ENCODE results near the gene UCHL3. TPM values are rescaled to one million over a fixed set of nuclear protein-coding genes. Genes with fewer than 3 reads are reported as not detected.

Gene UCHL3
- total and polyA plus RNA-seq, 2 of the 8 experiments (the other 6 are each of a cell fraction or from before 2014, with no cell fraction given): 33.0 to 61.1 TPM

GRCh38 chr13:75544681-75545330, 4.8 kb upstream of the UCHL3 start:
- Histone ChIP-seq H3K23me2 (ENCODE audit: low read depth, low read length) (no peaks in the 10 kb centered on the region; the same call in 1 of the 2 replicates), H3K4me2 (ENCODE audit: insufficient read depth in 1 of 2, low read depth in 2 of 2, low read length in 2 of 2) (no peak overlapping the region), H3K23ac (ENCODE audit: insufficient read length) (no peak overlapping the region), H3K27me3 (replicated peaks in 1 of 4; ENCODE audit: control insufficient read depth in 3 of 4, extremely low read depth in 1 of 4, insufficient read depth in 3 of 4, low read length in 3 of 4) (no peaks in the 10 kb centered on the region), H3K9me3 (ENCODE audit: insufficient read depth in 2 of 2, low read depth in 1 of 2, low read length in 1 of 2) (no peaks in the 10 kb centered on the region), H3K4me1 (replicated peaks in 1 of 4; ENCODE audit: control insufficient read depth in 3 of 4, insufficient read depth in 4 of 4, low read length in 3 of 4) (peaks cover 0 to 4% (median 2%) of the 10 kb centered on the region in 4 experiments; a peak in 2 of 7 replicates), H4K91ac (replicated peaks; ENCODE audit: insufficient read length, low read length) (no peak overlapping the region), H3K18ac (ENCODE audit: extremely low read depth, low read length) (no peak overlapping the region), H3K14ac (ENCODE audit: insufficient read length) (no peak overlapping the region), H3K56ac (replicated peaks; ENCODE audit: insufficient read length, low read depth, low read length) (no peak overlapping the region), H3K36me3 (ENCODE audit: control insufficient read depth in 2 of 4, insufficient read depth in 4 of 4, low read length in 3 of 4) (no peaks in the 10 kb centered on the region), H3K4ac (replicated peaks; ENCODE audit: insufficient read length, low read depth, low read length) (no peak overlapping the region), H2BK5ac (ENCODE audit: low read depth, low read length) (no peak overlapping the region), H3K79me1 (ENCODE audit: low read depth, low read length) (no peaks in the 10 kb centered on the region), H2BK12ac (ENCODE audit: low read depth, low read length) (no peak overlapping the region), H3K79me2 (ENCODE audit: control insufficient read depth in 1 of 2, insufficient read depth in 2 of 2, low read length in 2 of 2) (no peaks in the 10 kb centered on the region), H2AFZ (ENCODE audit: low read length) (no peak overlapping the region), H4K8ac (ENCODE audit: extremely low read depth, insufficient read depth, low read length) (no peak overlapping the region), H3K27ac (ENCODE audit: low read depth, low read length) (no peak overlapping the region), H2BK15ac (ENCODE audit: low read length) (no peak overlapping the region), H3K4me3 (ENCODE audit: extremely low read depth in 1 of 4, insufficient read depth in 2 of 4, low read depth in 3 of 4, low read length in 4 of 4) (no peak overlapping the region), H2BK20ac (ENCODE audit: low read length) (no peak overlapping the region), H2AK5ac (ENCODE audit: low read depth, low read length) (no peak overlapping the region), H4K20me1 (replicated peaks in 1 of 2; ENCODE audit: control insufficient read depth in 1 of 2, insufficient read depth in 2 of 2, low read length in 2 of 2) (no peaks in the 10 kb centered on the region), H3K9ac (replicated peaks in 1 of 4; ENCODE audit: extremely low read depth in 1 of 4, low read depth in 3 of 4, low read length in 3 of 4) (no peak overlapping the region), H4K5ac (ENCODE audit: insufficient read length, low read depth, low read length) (no peak overlapping the region), H2BK120ac (replicated peaks; ENCODE audit: low read depth, low read length) (no peak overlapping the region)
- FAIRE-seq (no peak), DNase-seq (ENCODE audit: low read depth in 1 of 2, low spot score in 2 of 2) (no peak)
- POLR2A ChIA-PET (ENCODE audit: partially characterized antibody): no interaction called here
- CTCF ChIA-PET (ENCODE audit: partially characterized antibody): interaction anchor here (1.0 to 1.5 kb wide), 2 partner anchors 60 to 172 kb away, joined by 3 read pairs; no protein-coding TSS in a partner anchor
- 91% methylated on average over 10 of the region's 10 CpGs; no CpG with 5 or more reads in 1 of the 2 experiments for WGBS, 2 experiments (ENCODE audit: extremely low coverage in 1 of 2, insufficient coverage in 1 of 2, insufficient read length in 1 of 2, insufficient replicate concordance in 2 of 2, low coverage in 1 of 2, low lambda C conversion rate in 2 of 2, missing lambda C conversion rate in 1 of 2)
- TF ChIP-seq EP300 (IDR thresholded peaks at IDR 0.05; ENCODE audit: borderline replicate concordance in 1 of 2, low read depth in 2 of 2, low read length in 2 of 2) (no peak), SIX5 (IDR thresholded peaks at IDR 0.05; ENCODE audit: low read depth, low read length) (no peak), CBX5 (IDR thresholded peaks at IDR 0.05; ENCODE audit: low read depth, low read length) (no peak), PHF8 (conservative IDR thresholded peaks at IDR 0.05; ENCODE audit: low read depth, low read length) (no peak), TAF1 (IDR thresholded peaks at IDR 0.05; ENCODE audit: low read depth, low read length) (no peak), SIN3A (conservative IDR thresholded peaks at IDR 0.05 in 1 of 2, IDR thresholded peaks at IDR 0.05 in 1 of 2; ENCODE audit: low read depth in 1 of 2, low read length in 2 of 2) (no peak), CTBP2 (IDR thresholded peaks at IDR 0.05; ENCODE audit: borderline replicate concordance, insufficient read depth, insufficient read length, low read length) (no peak), CEBPB (IDR thresholded peaks at IDR 0.05; ENCODE audit: low read depth, low read length) (no peak), TAF7 (optimal IDR thresholded peaks at IDR 0.05; ENCODE audit: borderline replicate concordance, low read depth, low read length) (no peak), SIRT6 (IDR thresholded peaks at IDR 0.05; ENCODE audit: low read length) (no peak), RBBP5 (IDR thresholded peaks at IDR 0.05; ENCODE audit: borderline replicate concordance, low read depth, low read length) (no peak), EGR1 (IDR thresholded peaks at IDR 0.05; ENCODE audit: borderline replicate concordance, low read depth, low read length) (no peak), CREB1 (IDR thresholded peaks at IDR 0.05) (no peak), HDAC6 (IDR thresholded peaks at IDR 0.05; ENCODE audit: low read depth, low read length) (no peak)

Data from H1 (cell line).